ENCODE data around the gene CPS1.

- TF ChIP-seq, protein P1, sequence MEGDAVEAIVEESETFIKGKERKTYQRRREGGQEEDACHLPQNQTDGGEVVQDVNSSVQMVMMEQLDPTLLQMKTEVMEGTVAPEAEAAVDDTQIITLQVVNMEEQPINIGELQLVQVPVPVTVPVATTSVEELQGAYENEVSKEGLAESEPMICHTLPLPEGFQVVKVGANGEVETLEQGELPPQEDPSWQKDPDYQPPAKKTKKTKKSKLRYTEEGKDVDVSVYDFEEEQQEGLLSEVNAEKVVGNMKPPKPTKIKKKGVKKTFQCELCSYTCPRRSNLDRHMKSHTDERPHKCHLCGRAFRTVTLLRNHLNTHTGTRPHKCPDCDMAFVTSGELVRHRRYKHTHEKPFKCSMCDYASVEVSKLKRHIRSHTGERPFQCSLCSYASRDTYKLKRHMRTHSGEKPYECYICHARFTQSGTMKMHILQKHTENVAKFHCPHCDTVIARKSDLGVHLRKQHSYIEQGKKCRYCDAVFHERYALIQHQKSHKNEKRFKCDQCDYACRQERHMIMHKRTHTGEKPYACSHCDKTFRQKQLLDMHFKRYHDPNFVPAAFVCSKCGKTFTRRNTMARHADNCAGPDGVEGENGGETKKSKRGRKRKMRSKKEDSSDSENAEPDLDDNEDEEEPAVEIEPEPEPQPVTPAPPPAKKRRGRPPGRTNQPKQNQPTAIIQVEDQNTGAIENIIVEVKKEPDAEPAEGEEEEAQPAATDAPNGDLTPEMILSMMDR (IDR thresholded peaks at IDR 0.05) = no peak
- no peak for TF ChIP-seq POLR2A (IDR thresholded peaks at IDR 0.05)
Observed at GRCh38 chr2:210544007-210544590, 12.3 kb upstream of the CPS1 start.
